ENCODE measurements around the gene VSTM4.

Gene VSTM4

DNA sequence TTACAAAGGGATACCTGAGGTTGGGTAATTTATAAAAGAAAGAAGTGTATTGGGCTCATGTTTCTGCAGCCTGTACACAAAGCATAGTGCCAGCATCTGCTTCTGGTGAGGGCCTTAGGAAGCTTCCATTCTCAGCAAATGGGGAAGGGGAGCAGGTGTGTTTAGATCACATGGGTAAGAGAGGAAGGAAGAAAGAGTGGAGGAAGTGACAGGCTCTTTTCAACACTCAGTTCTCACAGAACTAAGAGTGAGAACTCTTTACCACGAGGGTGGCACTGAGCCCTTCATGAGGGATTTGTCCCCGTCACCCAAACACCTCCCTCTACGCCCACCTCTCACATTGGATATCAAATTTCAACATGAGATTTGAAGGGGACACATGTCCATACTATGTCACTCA, 19.0 kb upstream of the VSTM4 start:
- peaks cover 0 to 4% of the 10 kb centered on the region in 2 donors for H3K4me1 ChIP-seq (ENCODE audit: control insufficient read depth in 2 of 2, insufficient read depth in 2 of 2, low read length in 2 of 2)
- no peaks in the 10 kb centered on the region for H3K27me3 ChIP-seq (ENCODE audit: control insufficient read depth in 2 of 2, insufficient read depth in 2 of 2, low read length in 2 of 2)
- no peak overlapping the region for H3K4me3 ChIP-seq (ENCODE audit: low read length in 2 of 2)
- H3K9ac ChIP-seq (ENCODE audit: low read depth in 1 of 2, low read length in 2 of 2) = no peak overlapping the region
- H3K36me3 ChIP-seq (ENCODE audit: control insufficient read depth in 2 of 2, insufficient read depth in 2 of 2, low read length in 2 of 2) = no peaks in the 10 kb centered on the region
- no peak overlapping the region for H3K27ac ChIP-seq (ENCODE audit: low read depth in 2 of 2, low read length in 2 of 2)
- H3K9me3 ChIP-seq (ENCODE audit: control insufficient read depth in 2 of 2, low read length in 2 of 2) = no peaks in the 10 kb centered on the region

DNA sequence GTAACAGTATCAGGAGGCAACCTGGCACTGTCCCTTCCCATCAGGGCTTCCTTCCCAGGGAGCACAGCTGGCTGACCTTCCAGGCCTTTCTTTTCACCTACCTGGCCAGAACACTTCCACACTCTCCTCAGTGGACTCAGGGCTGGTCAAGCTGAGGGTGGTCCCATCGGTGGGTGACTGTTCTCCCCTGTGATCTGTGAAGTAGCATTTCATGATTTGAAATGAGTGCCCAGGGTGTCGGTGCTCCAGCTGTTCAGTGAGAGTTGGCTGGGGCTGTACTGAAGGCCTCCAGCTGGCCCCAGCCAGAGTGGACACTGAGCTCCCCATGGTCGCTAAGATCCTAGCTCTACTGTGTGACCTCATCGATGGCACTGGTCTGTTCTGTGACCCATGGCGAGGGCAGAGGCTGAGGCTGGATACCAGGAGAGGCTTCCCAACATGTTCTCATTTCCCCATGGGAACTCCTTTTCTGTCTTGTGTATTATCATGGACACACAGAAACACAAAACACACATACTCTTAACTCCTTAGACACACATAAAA, 18.5 kb upstream of the VSTM4 start, which contains the start of gene FAM170B:
Gene FAM170B (minus strand): TSS at position 316 of the 543 bp plus-strand sequence. CDS start 103 bp downstream, at position 213.
- no peak within 1 kb of the TSS for H3K4me3 ChIP-seq (ENCODE audit: low read length in 2 of 2)

DNA sequence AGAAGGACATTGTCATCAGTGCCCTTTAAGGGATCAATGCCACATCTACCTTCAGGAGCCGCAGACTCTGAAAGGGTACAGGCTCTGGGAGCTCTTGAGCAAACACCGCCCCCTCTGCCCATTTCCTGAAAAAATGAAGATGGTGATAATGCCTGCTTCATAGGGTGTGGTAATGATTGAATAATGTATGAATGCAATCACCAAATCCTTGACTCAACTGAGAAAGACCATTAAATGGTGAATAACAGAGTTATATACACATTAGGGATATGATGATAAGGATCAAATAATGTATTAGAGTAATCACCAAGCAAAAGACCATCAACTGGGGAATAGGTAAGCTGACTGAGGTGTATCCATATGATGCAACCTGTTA, 17.0 kb upstream of the VSTM4 start:
- H3K9ac ChIP-seq (ENCODE audit: low read depth in 1 of 2, low read length in 2 of 2) = no peak overlapping the region
- H3K9me3 ChIP-seq (ENCODE audit: control insufficient read depth in 2 of 2, low read length in 2 of 2) = no peaks in the 10 kb centered on the region
- no peaks in the 10 kb centered on the region for H3K36me3 ChIP-seq (ENCODE audit: control insufficient read depth in 2 of 2, insufficient read depth in 2 of 2, low read length in 2 of 2)
- H3K4me3 ChIP-seq (ENCODE audit: low read length in 2 of 2) = no peak overlapping the region
- no peaks in the 10 kb centered on the region for H3K27me3 ChIP-seq (ENCODE audit: control insufficient read depth in 2 of 2, insufficient read depth in 2 of 2, low read length in 2 of 2)
- H3K27ac ChIP-seq (ENCODE audit: low read depth in 2 of 2, low read length in 2 of 2) = no peak overlapping the region
- H3K4me1 ChIP-seq (ENCODE audit: control insufficient read depth in 2 of 2, insufficient read depth in 2 of 2, low read length in 2 of 2) = no peaks in the 10 kb centered on the region

More for the DNA sequence above, 18.5 kb upstream of the VSTM4 start, which contains the start of gene FAM170B:
- H3K27me3 ChIP-seq (ENCODE audit: control insufficient read depth in 2 of 2, insufficient read depth in 2 of 2, low read length in 2 of 2) = no peaks in the 10 kb centered on the region
- no peaks in the 10 kb centered on the region for H3K36me3 ChIP-seq (ENCODE audit: control insufficient read depth in 2 of 2, insufficient read depth in 2 of 2, low read length in 2 of 2)
- H3K9me3 ChIP-seq (ENCODE audit: control insufficient read depth in 2 of 2, low read length in 2 of 2) = no peaks in the 10 kb centered on the region
- H3K27ac ChIP-seq (ENCODE audit: low read depth in 2 of 2, low read length in 2 of 2) = no peak within 1 kb of the TSS
- H3K9ac ChIP-seq (ENCODE audit: low read depth in 1 of 2, low read length in 2 of 2) = no peak within 1 kb of the TSS
- H3K4me1 ChIP-seq (ENCODE audit: control insufficient read depth in 2 of 2, insufficient read depth in 2 of 2, low read length in 2 of 2) = peaks cover 0 to 3% of the 10 kb centered on the region in 2 donors

DNA sequence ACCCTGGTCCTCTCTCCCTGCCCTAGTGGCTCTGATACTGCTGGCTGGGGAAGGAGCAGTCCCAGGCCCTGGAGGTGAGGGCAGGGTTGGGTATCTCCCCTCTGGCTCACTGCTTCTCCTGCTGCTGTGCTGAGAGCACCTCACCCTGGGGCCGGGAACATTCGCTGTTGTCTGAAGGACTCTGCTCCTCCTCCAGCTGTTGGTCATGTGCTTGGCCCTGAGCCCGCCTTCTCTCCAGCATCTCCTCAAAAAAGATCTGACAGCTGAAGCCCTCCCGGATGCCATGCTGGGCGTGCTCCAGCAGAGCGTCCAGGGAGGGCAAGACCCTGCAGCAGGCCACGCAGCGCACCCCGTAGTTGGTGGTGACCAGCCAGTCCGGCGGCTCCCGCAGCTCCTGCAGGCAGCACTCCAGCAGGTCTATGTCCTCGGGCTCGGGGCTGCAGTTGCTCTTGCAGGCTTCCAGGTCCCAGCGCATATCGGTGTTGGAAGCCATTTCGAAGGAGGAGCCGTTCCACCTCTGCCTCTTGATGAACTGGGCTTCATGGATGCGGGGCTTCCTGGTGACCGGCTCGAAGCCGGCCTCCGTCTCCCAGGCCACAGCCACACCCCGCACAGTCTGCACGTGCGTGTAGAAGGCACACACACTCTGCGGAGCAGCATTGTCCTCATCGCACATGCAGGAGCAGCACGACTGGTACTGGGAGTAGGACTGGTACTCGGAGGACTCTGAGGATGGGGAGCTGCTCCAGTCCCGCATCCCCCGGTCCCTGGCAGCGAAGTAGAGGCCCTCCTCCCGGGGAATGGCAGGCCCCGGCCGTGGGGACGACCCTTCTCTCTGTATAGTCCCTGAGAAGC, 16.4 kb upstream of the VSTM4 start:
- no peaks in the 10 kb centered on the region for H3K4me1 ChIP-seq (ENCODE audit: control insufficient read depth in 2 of 2, insufficient read depth in 2 of 2, low read length in 2 of 2)
- no peak overlapping the region for H3K4me3 ChIP-seq (ENCODE audit: low read length in 2 of 2)
- no peak overlapping the region for H3K27ac ChIP-seq (ENCODE audit: low read depth in 2 of 2, low read length in 2 of 2)
- no peaks in the 10 kb centered on the region for H3K9me3 ChIP-seq (ENCODE audit: control insufficient read depth in 2 of 2, low read length in 2 of 2)
- no peaks in the 10 kb centered on the region for H3K36me3 ChIP-seq (ENCODE audit: control insufficient read depth in 2 of 2, insufficient read depth in 2 of 2, low read length in 2 of 2)
- H3K9ac ChIP-seq (ENCODE audit: low read depth in 1 of 2, low read length in 2 of 2) = no peak overlapping the region
- no peaks in the 10 kb centered on the region for H3K27me3 ChIP-seq (ENCODE audit: control insufficient read depth in 2 of 2, insufficient read depth in 2 of 2, low read length in 2 of 2)

DNA sequence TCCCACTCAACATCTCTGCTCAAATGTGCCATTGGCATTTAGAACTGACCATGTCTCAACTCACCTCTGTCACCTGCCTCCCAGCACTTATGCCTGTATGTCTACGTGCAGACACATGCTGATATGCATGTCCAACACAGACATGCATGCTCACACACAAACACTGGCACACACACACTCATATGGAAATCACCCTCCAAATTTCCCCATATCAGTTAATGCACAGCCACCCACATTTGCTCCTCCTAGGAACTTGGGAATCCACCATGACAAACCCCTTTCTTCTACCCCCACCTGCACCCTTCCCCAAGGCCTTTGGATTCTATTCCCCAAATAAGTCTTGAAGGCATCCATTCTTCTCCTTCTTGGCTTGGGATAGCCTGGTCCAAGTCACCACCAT, 14.1 kb upstream of the VSTM4 start:
- no peak overlapping the region for H3K4me3 ChIP-seq (ENCODE audit: low read length in 2 of 2)
- H3K36me3 ChIP-seq (ENCODE audit: control insufficient read depth in 2 of 2, insufficient read depth in 2 of 2, low read length in 2 of 2) = no peaks in the 10 kb centered on the region
- H3K27ac ChIP-seq (ENCODE audit: low read depth in 2 of 2, low read length in 2 of 2) = no peak overlapping the region
- no peaks in the 10 kb centered on the region for H3K27me3 ChIP-seq (ENCODE audit: control insufficient read depth in 2 of 2, insufficient read depth in 2 of 2, low read length in 2 of 2)
- no peaks in the 10 kb centered on the region for H3K4me1 ChIP-seq (ENCODE audit: control insufficient read depth in 2 of 2, insufficient read depth in 2 of 2, low read length in 2 of 2)
- H3K9me3 ChIP-seq (ENCODE audit: control insufficient read depth in 2 of 2, low read length in 2 of 2) = no peaks in the 10 kb centered on the region
- no peak overlapping the region for H3K9ac ChIP-seq (ENCODE audit: low read depth in 1 of 2, low read length in 2 of 2)

DNA sequence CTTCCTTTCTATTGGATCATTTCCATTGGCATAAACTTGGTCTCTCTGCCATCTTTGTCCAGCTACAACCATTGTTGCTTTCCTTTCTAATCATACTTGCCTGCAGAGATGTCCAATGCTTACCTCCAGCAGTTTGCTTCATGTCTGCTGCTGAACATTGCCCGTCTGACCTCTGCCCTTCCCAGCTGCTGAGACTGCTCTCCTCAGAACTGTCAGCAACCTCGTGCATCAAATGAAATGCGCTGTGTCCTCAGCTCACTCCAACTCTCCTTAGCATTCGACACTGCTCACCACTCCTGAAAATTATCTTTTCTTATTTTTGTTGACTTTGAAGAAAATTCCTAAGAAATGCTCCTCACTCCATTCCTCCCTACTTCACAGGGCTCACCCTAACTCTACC, 13.5 kb upstream of the VSTM4 start:
- no peaks in the 10 kb centered on the region for H3K36me3 ChIP-seq (ENCODE audit: control insufficient read depth in 2 of 2, insufficient read depth in 2 of 2, low read length in 2 of 2)
- H3K27ac ChIP-seq (ENCODE audit: low read depth in 2 of 2, low read length in 2 of 2) = no peak overlapping the region
- H3K27me3 ChIP-seq (ENCODE audit: control insufficient read depth in 2 of 2, insufficient read depth in 2 of 2, low read length in 2 of 2) = no peaks in the 10 kb centered on the region
- no peaks in the 10 kb centered on the region for H3K9me3 ChIP-seq (ENCODE audit: control insufficient read depth in 2 of 2, low read length in 2 of 2)
- H3K4me1 ChIP-seq (ENCODE audit: control insufficient read depth in 2 of 2, insufficient read depth in 2 of 2, low read length in 2 of 2) = no peaks in the 10 kb centered on the region
- no peak overlapping the region for H3K4me3 ChIP-seq (ENCODE audit: low read length in 2 of 2)
- no peak overlapping the region for H3K9ac ChIP-seq (ENCODE audit: low read depth in 1 of 2, low read length in 2 of 2)

DNA sequence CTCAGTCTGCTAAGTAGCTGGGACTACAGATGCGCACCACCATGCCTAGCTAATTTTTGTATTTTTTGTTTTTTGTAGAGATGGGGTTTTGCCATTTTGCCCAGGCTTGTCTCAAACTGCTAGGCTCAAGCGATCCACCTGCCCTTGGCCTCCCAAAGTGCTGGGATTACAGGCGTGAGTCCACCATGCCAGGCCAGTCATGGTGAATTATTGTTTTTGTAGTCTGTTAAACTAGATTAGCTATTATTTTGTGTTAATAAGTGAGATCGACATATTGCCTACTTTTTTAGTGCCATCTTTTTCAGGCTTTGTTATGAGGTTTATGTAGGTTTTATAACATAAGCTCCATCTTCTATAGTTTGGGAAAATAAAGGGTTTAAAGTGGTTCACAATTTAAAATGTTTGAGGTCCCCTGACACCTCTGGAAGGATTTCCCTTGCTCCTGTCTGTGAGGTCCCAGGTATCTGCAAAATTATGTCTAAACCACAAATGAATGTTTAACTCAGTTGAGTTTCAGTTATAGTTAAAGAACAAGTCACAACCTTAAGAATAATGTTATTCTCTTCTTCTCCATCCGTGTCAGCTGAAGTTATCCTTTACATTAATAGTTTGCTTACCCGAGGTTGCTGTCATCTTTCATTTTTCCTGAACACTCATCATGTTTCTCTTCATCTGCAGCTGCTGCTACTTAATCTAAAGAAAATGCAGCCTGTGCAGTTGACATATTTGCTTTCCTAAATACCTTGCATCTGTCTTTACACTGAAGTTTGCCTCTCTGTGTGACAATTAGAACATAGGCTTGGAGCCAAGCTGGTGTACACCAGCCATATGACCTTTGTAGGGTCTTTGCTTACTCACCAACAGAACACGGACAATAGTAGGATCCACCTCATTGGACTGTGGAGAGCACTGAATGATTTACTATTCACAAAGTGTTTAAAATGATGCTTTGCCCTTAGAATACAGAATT, 8.9 kb upstream of the VSTM4 start:
- Histone ChIP-seq H3K4me3 (ENCODE audit: low read length in 2 of 2) (no peak overlapping the region), H3K9ac (ENCODE audit: low read depth in 1 of 2, low read length in 2 of 2) (no peak overlapping the region), H3K4me1 (ENCODE audit: control insufficient read depth in 2 of 2, insufficient read depth in 2 of 2, low read length in 2 of 2) (no peaks in the 10 kb centered on the region), H3K27ac (ENCODE audit: low read depth in 2 of 2, low read length in 2 of 2) (no peak overlapping the region), H3K9me3 (ENCODE audit: control insufficient read depth in 2 of 2, low read length in 2 of 2) (no peaks in the 10 kb centered on the region), H3K27me3 (ENCODE audit: control insufficient read depth in 2 of 2, insufficient read depth in 2 of 2, low read length in 2 of 2) (no peaks in the 10 kb centered on the region), H3K36me3 (ENCODE audit: control insufficient read depth in 2 of 2, insufficient read depth in 2 of 2, low read length in 2 of 2) (no peaks in the 10 kb centered on the region)

DNA sequence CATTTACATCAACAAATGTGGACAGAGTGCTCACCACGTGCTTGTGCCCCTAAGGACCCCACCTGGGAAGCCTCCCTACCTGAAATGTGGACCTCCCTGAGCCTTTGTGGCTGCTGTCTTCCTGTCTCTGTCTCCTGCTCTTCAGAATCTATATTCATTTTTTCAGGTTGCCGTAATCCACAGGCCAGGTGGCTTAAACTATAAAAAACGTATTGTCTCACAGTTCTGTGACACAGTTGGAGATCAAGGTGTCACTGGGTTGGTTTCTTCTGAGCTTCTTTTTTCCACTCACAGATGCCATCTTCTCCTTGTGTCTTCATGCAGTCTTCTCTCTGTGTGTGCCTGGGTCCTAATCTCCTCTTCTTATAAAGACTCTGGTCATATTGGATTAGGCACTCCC, 5.6 kb upstream of the VSTM4 start:
- no peaks in the 10 kb centered on the region for H3K9me3 ChIP-seq (ENCODE audit: control insufficient read depth in 2 of 2, low read length in 2 of 2)
- H3K27me3 ChIP-seq (ENCODE audit: control insufficient read depth in 2 of 2, insufficient read depth in 2 of 2, low read length in 2 of 2) = peaks cover under 1 to 5% of the 10 kb centered on the region in 2 donors
- no peak overlapping the region for H3K4me3 ChIP-seq (ENCODE audit: low read length in 2 of 2)
- no peak overlapping the region for H3K9ac ChIP-seq (ENCODE audit: low read depth in 1 of 2, low read length in 2 of 2)
- H3K36me3 ChIP-seq (ENCODE audit: control insufficient read depth in 2 of 2, insufficient read depth in 2 of 2, low read length in 2 of 2) = no peaks in the 10 kb centered on the region
- H3K27ac ChIP-seq (ENCODE audit: low read depth in 2 of 2, low read length in 2 of 2) = no peak overlapping the region
- no peaks in the 10 kb centered on the region for H3K4me1 ChIP-seq (ENCODE audit: control insufficient read depth in 2 of 2, insufficient read depth in 2 of 2, low read length in 2 of 2)

DNA sequence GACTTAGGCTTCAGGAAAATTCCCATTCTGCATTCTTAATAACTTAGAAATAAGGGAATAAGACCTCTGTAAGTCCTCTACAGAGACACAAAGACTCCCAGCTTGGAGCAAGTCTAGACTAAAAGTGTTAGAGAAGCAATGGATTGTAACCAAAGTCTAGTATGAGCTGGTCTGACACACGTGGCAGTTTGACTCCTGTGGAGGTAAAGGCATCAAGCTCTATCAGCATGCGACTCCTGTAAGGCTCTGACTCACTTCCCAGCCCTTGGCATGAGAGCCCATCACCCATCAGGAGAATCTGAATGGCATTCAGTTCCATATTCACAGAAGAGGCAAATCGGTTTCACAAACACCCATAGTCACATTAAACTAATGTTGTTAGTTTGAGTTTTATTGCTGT, 4.4 kb upstream of the VSTM4 start:
- H3K4me3 ChIP-seq (ENCODE audit: low read length in 2 of 2) = no peak overlapping the region
- H3K4me1 ChIP-seq (ENCODE audit: control insufficient read depth in 2 of 2, insufficient read depth in 2 of 2, low read length in 2 of 2) = peaks cover 0 to 3% of the 10 kb centered on the region in 2 donors
- H3K27ac ChIP-seq (ENCODE audit: low read depth in 2 of 2, low read length in 2 of 2) = no peak overlapping the region
- no peaks in the 10 kb centered on the region for H3K9me3 ChIP-seq (ENCODE audit: control insufficient read depth in 2 of 2, low read length in 2 of 2)
- no peaks in the 10 kb centered on the region for H3K36me3 ChIP-seq (ENCODE audit: control insufficient read depth in 2 of 2, insufficient read depth in 2 of 2, low read length in 2 of 2)
- H3K9ac ChIP-seq (ENCODE audit: low read depth in 1 of 2, low read length in 2 of 2) = no peak overlapping the region
- peaks cover 4 to 5% of the 10 kb centered on the region in 2 donors for H3K27me3 ChIP-seq (ENCODE audit: control insufficient read depth in 2 of 2, insufficient read depth in 2 of 2, low read length in 2 of 2)

All from mucosa of rectum (tissue), 2 donors.